NK-92 treated with Interleukin-12 subunit alpha and Interleukin-12 subunit beta, amount 100 ng/mL, for 24 hours (cell line): ENCODE results near the gene FSTL4.

Source experiments
- DNase-seq: peaks from one replicate; lab custom pipeline; 2025; lab: John Stamatoyannopoulos, UW

Gene FSTL4

GRCh38 chr5:133612249-133612860 is at the start of gene FSTL4:
TSS of gene FSTL4 (minus strand) at chr5:133612541.
- no peak for DNase-seq

GRCh38 chr5:133661389-133661788 is 49.0 kb upstream of the FSTL4 start:
- DNase-seq, result no peak

- no peak for DNase-seq
These were observed 46.0 kb upstream of the FSTL4 start for GRCh38 chr5:133658327-133658726.

DNA sequence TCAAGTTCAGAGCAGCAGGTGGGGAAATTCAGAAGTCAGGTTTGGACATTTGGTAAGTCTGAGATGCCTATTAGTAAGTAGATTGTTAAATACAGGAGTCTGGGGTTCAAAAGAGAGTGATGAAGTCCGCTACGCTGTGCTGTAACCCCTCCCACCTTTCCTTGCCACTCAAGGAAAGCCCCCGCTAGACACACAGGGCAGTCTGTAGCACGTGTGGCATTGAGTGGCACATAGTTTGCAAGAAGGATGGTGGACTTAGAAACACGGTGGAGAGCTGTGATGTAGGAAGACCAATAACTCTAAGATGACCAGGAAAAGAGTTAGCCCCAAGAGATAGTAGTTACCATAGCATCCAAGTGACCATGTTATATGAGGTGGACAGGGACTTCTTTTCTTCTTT is 44.7 kb upstream of the FSTL4 start:
- DNase-seq, result no peak

- no peak for DNase-seq
These were observed 43.6 kb upstream of the FSTL4 start for GRCh38 chr5:133655966-133656365.

DNA sequence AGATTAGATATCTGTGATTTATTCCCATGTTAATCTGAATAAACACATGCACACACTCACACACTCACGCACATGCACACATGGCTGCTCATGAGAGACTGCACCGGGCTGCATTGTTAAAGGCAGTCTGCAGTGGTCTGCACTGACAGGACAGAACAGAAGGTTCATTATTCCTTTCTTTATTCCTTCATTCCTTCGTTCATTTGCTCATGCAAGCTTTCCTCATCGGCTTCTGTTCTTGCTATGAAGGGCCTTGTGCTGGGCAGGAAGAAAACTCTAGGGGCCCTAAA is 41.4 kb upstream of the FSTL4 start:
- no peak for DNase-seq

- DNase-seq, result no peak
These were observed 40.8 kb upstream of the FSTL4 start for GRCh38 chr5:133652951-133653759.

DNA sequence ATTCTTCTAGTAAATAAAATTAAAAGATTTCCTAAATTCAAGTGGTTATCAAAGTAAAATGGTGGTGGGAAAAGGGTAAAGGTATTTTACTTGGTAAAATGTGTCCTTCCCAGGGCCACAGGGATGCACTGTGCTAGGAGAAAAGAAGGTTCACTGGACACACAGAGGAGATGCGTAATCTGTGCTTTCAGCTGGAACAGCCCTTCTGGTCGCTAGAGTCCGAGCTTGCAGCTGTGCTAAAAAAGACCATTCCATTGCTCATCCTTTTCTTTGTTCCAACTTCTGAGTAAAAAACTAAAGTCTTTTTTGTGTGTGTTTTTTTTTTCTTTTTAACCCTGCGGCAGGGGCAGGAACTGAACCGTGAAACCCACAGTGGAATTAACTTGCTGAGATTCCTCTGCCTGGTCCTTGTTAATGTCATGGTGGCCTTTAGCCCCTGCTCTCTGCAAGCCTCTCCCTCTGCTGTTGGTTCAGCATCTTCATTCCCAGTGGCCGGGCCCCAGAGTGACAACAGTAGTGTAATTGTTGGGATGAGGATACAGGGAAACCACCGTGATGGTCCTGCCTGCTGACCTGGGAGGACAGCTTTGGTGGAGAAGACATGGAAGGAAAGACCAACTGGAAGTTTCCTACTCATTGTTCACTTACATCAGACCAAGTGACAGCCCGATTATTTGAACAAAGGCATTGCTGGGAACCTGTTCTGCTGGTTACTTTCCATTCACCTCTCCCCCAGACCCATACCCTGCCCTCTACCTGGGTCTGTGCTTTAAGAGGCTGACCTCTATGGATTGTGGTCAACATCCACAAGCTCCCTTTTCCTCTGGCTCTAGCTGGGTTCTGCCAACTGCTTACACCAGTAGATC is 31.9 kb upstream of the FSTL4 start:
- DNase-seq, result no peak

DNA sequence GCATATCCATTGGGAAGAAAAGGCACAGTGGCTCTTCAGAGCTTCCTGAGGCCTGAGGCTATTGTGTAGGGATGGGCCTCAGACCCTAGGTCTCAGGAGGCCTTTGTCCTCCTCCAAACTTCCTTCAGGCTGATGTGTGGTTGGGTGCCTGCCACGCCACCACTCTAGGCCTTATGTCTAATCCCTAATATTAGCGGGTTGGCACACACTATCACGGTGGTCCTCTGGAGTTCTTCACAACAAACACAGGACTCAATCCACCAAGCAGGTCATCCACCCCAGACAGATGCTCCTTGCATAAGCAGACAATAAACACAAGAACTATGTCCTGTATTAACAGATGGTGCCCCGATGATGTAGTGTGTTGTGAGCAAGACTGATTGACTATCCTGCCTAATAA is 31.0 kb upstream of the FSTL4 start:
- DNase-seq, result no peak

- no peak for DNase-seq
These were observed 29.9 kb upstream of the FSTL4 start for GRCh38 chr5:133642153-133642722.

DNA sequence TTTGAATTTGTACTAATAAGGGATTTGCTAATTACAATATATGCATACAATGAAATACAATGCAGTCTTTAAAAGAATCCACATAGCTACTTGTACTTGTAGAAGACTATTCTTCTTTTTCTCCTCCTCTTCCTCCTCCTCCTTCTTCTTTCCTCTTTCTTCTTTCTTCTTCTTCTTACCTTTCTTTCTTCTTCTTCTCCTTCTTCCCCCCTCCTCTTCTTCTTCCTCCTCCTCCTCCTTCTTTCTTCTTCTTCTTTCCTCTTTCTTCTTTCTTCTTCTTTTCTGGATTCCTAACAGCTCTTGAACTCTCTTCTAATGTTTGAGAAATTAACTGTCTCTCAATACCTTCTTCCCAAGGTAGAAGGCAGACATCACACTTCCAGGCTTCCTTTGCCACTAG is 29.3 kb upstream of the FSTL4 start:
- DNase-seq, result no peak

- DNase-seq, result no peak
These were observed 27.6 kb upstream of the FSTL4 start for GRCh38 chr5:133639850-133640528.

GRCh38 chr5:133638436-133638835 is 26.1 kb upstream of the FSTL4 start:
- no peak for DNase-seq

- DNase-seq, result no peak
These were observed 24.9 kb upstream of the FSTL4 start for GRCh38 chr5:133637206-133637605.

- no peak for DNase-seq
These were observed 22.7 kb upstream of the FSTL4 start for GRCh38 chr5:133635051-133635450.

DNA sequence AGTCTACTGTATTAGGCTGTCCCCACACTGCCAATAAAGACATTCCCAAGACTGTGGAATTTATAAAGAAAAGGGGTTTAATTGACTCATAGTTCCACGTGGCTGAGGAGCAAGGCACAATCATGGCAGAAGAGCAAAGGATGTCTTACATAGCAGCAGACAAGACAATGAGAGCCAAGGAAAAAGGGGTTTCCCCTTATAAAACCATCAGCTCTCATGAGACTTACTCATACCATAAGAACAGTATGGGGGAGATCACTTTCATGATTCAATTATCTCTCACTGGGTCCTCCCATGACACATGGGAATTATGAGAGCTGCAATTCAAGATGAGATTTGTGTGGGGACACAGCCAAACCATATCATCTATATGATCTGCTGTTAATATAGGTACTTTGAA is 14.8 kb upstream of the FSTL4 start:
- DNase-seq, result no peak

- no peak for DNase-seq
These were observed 12.0 kb upstream of the FSTL4 start for GRCh38 chr5:133624316-133624715.

- no peak for DNase-seq
These were observed 5.8 kb upstream of the FSTL4 start for GRCh38 chr5:133618141-133618540.

GRCh38 chr5:133613743-133614142 is 1.4 kb upstream of the FSTL4 start:
- DNase-seq, result no peak

GRCh38 chr5:133613184-133613583 is 843 bp upstream of the FSTL4 start:
- DNase-seq, result no peak

DNA sequence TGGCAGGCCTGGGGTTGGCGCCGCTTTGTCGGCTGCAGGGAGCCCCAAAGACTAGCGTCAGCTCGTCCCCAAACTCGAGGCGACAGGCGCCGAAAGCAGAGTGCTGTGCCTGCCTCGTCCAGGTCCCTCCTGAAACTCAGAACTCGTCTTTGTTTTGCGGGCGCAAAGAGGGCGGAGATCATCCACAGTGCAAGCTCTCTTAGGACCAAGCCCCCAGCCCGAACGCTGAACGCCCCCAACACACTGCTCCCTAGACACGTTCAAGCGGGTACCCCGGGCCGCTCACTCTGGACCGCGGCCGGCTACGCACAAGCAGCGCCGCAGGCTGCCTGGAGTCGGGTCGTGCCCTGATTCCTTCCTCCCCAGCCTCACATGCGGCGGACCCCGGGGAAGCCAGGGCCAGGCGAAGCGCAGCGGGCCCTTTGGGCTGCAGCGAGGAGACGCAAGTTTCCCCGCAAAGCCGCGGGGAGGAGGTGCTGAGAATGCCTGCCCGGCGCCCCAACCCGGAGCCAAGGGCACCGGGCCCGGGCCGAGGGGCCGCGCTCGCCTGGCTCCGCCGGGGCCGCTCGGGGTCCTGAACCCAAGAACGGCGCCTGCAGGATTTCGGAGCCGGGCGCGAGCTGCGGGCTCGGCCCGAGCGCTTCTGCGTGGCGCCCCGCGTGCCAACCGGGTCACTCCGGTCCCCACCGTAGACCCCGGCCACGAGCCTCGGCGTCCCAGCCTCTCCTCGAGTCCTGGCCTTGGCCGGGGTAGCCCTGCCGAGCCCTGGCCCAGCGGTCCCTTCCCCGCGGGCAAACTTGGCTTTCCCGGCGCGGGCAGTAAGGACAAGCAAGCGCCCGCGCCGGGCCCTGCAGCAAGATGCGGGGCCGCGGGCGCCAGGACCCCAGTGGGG is 738 bp downstream of the FSTL4 start:
- DNase-seq, result no peak
